HEK293 (cell line): ENCODE measurements around the gene EEFSEC.

Experiments
- TCF7L2 ChIP-seq: IDR thresholded peaks from 2 replicates; pipeline ENCODE4 v1.6.1; 2011; ENCODE audit warnings: low read depth, mild to moderate bottlenecking, inconsistent platforms, low read length, moderate library complexity, borderline replicate concordance
- ZBTB21 ChIP-seq: fragments of 450-650 bp; formaldehyde crosslinking; IDR thresholded peaks from 2 replicates; pipeline ENCODE4 v1.5.1; 2017; ENCODE audit warnings: missing biosample characterization, missing genetic modification characterization
- ZBTB7A ChIP-seq: fragments of 450-650 bp; formaldehyde crosslinking; IDR thresholded peaks from 2 replicates; pipeline ENCODE4 v1.5.1; 2016; ENCODE audit warnings: low read depth, missing biosample characterization, missing genetic modification characterization
- ZFP37 ChIP-seq: fragments of 450-650 bp; formaldehyde crosslinking; IDR thresholded peaks from 2 replicates; pipeline ENCODE4 v1.5.1; 2016; ENCODE audit warnings: missing biosample characterization, missing genetic modification characterization
- ZFP41 ChIP-seq: fragments of 450-650 bp; formaldehyde crosslinking; IDR thresholded peaks from 2 replicates; pipeline ENCODE4 v1.5.1; 2016; ENCODE audit warnings: missing biosample characterization, missing genetic modification characterization, borderline replicate concordance
- ZNF10 ChIP-seq: fragments of 450-650 bp; formaldehyde crosslinking; IDR thresholded peaks from 2 replicates; pipeline ENCODE4 v1.5.1; 2017; ENCODE audit warnings: missing biosample characterization, missing genetic modification characterization
- ZNF138 ChIP-seq: fragments of 450-650 bp; formaldehyde crosslinking; IDR thresholded peaks from 2 replicates; pipeline ENCODE4 v1.5.1; 2016; ENCODE audit warnings: missing biosample characterization, missing genetic modification characterization, borderline replicate concordance
- ZNF140 ChIP-seq: fragments of 450-650 bp; formaldehyde crosslinking; IDR thresholded peaks from 2 replicates; pipeline ENCODE4 v1.5.1; 2016; ENCODE audit warnings: missing biosample characterization, missing genetic modification characterization
- ZNF274 ChIP-seq, 2 experiments: fragments of 200-500 bp in 1 of 2; fragments of 450-650 bp in 1 of 2; sonication (Bioruptor generic) in 1 of 2; formaldehyde crosslinking in 1 of 2; IDR thresholded peaks; 2 replicates each; pipeline versions ENCODE4 v1.5.1 to v1.6.1; 2014 to 2016; ENCODE audit warnings: borderline replicate concordance in 1 of 2, inconsistent platforms in 1 of 2, low read length in 1 of 2, missing biosample characterization in 1 of 2, missing genetic modification characterization in 1 of 2
- ZNF391 ChIP-seq: fragments of 450-650 bp; formaldehyde crosslinking; IDR thresholded peaks from 2 replicates; pipeline ENCODE4 v1.5.1; 2016; ENCODE audit warnings: low read depth, missing biosample characterization, missing genetic modification characterization, borderline replicate concordance
- TF ChIP-seq, protein P1 (sequence below): fragments of 450-650 bp; formaldehyde crosslinking; IDR thresholded peaks from 2 replicates; pipeline ENCODE4 v1.5.1; 2016; ENCODE audit warnings: missing biosample characterization, missing genetic modification characterization
- TF ChIP-seq, protein P2 (sequence below): fragments of 450-650 bp; formaldehyde crosslinking; IDR thresholded peaks from 2 replicates; pipeline ENCODE4 v1.5.1; 2017; ENCODE audit warnings: missing biosample characterization, missing genetic modification characterization
- TF ChIP-seq, protein P3 (sequence below): fragments of 450-650 bp; formaldehyde crosslinking; IDR thresholded peaks from 2 replicates; pipeline ENCODE4 v1.5.1; 2016; ENCODE audit warnings: missing biosample characterization, missing genetic modification characterization

GRCh38 chr3:128253150-128253549 is 99.9 kb downstream of the EEFSEC start:
- TF ChIP-seq ZNF140 (tag by site-specific recombination) (no peak), TCF7L2 (no peak), ZNF10 (tag by site-specific recombination) (no peak), ZBTB21 (tag by site-specific recombination) (no peak), ZFP41 (tag by site-specific recombination) (no peak), ZFP37 (tag by site-specific recombination) (no peak), ZNF138 (no peak), ZNF274 (IDR thresholded peaks at IDR 0.05; ENCODE audit: low read length) (no peak), ZNF274 (tag by site-specific recombination; IDR thresholded peaks at IDR 0.05; ENCODE audit: borderline replicate concordance) (no peak), ZNF391 (tag by site-specific recombination) (no peak), ZBTB7A (tag by site-specific recombination) (no peak)
- TF ChIP-seq, protein P1, sequence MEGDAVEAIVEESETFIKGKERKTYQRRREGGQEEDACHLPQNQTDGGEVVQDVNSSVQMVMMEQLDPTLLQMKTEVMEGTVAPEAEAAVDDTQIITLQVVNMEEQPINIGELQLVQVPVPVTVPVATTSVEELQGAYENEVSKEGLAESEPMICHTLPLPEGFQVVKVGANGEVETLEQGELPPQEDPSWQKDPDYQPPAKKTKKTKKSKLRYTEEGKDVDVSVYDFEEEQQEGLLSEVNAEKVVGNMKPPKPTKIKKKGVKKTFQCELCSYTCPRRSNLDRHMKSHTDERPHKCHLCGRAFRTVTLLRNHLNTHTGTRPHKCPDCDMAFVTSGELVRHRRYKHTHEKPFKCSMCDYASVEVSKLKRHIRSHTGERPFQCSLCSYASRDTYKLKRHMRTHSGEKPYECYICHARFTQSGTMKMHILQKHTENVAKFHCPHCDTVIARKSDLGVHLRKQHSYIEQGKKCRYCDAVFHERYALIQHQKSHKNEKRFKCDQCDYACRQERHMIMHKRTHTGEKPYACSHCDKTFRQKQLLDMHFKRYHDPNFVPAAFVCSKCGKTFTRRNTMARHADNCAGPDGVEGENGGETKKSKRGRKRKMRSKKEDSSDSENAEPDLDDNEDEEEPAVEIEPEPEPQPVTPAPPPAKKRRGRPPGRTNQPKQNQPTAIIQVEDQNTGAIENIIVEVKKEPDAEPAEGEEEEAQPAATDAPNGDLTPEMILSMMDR (tag by site-specific recombination), result no peak
- TF ChIP-seq, protein P2, sequence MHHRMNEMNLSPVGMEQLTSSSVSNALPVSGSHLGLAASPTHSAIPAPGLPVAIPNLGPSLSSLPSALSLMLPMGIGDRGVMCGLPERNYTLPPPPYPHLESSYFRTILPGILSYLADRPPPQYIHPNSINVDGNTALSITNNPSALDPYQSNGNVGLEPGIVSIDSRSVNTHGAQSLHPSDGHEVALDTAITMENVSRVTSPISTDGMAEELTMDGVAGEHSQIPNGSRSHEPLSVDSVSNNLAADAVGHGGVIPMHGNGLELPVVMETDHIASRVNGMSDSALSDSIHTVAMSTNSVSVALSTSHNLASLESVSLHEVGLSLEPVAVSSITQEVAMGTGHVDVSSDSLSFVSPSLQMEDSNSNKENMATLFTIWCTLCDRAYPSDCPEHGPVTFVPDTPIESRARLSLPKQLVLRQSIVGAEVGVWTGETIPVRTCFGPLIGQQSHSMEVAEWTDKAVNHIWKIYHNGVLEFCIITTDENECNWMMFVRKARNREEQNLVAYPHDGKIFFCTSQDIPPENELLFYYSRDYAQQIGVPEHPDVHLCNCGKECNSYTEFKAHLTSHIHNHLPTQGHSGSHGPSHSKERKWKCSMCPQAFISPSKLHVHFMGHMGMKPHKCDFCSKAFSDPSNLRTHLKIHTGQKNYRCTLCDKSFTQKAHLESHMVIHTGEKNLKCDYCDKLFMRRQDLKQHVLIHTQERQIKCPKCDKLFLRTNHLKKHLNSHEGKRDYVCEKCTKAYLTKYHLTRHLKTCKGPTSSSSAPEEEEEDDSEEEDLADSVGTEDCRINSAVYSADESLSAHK (tag by site-specific recombination), result no peak
- TF ChIP-seq, protein P3, sequence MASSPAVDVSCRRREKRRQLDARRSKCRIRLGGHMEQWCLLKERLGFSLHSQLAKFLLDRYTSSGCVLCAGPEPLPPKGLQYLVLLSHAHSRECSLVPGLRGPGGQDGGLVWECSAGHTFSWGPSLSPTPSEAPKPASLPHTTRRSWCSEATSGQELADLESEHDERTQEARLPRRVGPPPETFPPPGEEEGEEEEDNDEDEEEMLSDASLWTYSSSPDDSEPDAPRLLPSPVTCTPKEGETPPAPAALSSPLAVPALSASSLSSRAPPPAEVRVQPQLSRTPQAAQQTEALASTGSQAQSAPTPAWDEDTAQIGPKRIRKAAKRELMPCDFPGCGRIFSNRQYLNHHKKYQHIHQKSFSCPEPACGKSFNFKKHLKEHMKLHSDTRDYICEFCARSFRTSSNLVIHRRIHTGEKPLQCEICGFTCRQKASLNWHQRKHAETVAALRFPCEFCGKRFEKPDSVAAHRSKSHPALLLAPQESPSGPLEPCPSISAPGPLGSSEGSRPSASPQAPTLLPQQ (tag by site-specific recombination), result no peak
